ENCODE results near the gene CRADD.
"Not testable (repeated sequence)": the region's sequence is repeated elsewhere in the genome, so short reads cannot be mapped to it uniquely, and the experiment has no call there.

CRADD gene

DNA sequence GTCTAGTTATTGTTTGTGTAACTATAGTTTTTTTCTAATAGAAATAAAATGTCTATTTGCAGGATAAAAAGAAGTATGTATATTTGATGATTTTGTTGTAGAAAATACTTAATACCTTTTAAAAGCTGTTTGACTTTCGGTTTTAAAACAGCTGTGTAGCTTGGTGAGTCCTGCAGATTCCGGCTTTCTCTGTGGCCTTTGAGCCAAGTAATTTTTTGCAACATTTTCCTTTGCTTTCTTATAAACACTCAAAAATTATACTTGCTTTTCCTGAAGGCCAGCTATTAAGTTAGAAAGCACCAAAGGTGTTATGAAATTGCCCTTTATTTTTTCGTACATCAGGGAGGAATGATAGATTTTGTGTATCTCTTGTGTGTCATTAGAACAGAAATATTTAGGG lies 63.6 kb downstream of the CRADD start:
- DNase-seq = no peak

DNA sequence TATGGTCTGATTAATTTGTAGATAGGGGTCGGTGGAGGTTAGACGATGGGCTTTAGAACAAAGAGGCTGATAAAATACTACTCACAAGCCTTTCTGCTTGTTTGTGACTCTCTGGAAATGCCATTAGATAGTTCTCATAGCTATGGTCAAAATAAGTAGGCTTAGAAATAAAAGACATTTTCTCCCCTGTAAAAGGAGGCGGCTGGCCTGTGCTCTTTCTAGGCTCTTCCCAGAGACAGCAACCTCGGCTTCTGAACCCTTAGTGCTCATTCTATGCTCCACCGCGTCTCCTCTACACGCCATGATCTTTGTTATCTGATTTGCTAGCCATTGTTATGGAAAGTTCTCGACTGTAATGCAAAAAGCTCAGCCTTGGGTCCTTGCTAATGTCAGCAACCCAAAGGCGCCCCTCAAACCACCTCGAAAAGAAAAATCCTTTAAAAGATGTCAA lies 64.5 kb downstream of the CRADD start:
- peak; percentile 51 for DNase-seq

DNA sequence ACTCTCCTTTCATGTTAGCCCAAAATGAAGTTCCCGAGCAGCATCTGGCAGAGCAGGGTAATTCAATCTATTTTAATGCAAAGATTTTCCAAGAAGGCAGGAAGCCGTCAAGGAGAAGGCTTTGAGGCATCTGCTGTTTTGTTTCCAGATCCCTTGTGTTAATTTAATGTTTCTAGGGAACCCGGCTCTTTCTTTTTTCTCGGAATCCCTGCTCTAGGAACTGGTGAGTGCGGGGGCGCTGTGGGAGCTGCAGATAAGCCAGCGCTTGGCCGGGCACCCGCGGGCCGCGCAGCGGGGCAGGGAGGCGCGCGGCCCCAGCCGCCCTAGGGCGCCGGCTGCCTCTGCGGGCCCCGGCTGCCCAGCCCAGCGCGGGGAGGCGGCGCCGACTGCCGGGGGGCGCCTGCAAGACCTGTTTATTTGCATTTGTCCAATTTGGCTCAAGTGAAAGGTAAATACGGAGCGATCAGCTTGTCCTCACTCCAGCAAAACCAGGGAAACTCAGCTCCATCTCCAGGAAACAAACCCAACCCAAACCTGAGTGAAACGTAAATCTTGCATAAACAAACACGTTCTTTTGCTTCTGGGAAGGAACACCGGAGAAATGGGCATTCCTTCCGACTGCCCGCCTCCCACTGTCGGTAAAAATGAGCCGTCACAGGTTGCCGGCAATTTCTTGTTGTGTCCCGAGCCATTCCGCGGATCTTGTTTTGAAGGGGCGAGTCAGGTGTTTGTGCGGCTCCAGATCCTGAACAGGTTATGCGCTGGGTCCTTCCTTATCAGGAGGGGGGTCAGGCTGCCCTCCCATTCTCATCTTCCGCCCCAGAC lies 65.1 kb downstream of the CRADD start:
- DNase-seq = peak; percentile 72

DNA sequence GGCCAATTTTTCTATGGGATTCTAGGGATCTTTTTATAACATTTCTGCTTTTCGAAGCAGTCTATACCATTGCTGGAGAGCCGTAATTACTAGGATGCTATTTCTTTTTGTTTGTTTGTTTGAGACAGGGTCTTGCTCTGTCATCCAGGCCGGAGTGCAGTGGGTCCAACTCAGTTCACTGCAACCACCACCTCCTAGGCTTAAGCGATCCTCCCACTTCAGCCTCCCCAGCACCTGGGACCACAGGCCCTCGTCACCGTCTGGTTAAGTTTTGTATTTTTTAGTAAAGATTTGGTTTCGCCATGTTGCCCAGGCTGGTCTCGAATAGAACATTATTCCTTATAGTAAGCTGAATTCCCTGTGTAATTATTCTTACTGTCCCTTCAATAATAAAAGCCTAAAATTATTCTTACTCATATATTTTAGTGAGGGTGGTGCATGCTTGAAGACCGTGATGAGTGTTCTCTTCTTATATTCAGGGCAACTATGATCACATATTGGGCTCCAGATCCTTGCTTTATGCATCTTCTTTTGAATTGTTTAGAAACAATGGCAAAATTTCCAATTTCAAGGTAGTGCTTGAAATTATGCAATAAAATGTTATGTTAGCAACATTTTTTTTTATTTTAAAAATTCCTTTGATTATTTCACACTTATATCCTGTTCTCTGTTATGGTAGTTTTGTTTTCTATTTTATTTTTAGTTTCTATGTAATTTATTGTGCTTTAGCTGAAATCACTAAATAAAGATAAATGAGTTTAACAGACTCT lies 66.2 kb downstream of the CRADD start:
- no peak for DNase-seq

DNA sequence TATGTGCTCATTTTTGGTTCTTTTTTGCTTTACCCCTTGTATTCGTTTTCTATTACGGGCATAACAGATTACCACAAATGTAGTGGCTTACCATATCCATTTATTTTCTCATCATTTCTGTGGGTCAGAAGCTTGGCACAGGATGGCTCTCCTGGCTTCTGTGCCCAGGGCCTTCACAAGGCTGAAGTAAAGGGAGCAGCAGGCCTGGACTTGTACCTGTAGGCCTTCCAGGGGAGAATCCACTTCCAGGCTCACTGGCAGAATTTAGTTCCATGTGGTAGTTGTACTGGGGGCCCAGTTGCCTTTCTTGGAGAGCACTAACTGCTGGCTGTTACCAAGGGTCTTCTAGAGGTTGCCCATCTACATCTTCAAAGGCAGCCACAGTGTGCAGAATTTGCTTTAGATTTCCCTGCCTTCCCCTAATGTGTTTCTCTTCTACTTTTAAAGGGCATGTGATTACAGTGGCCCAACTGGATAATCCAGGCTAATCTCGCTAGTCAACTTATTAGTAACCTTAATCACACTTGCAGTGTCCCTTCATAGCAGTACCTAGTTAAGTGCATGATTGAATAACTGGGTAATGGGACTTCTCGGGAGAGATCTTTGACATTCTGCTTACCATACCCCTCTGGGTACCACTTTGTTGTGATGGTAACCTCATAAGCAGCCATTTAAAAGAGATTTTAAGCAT lies 67.0 kb downstream of the CRADD start:
- DNase-seq = no peak

DNA sequence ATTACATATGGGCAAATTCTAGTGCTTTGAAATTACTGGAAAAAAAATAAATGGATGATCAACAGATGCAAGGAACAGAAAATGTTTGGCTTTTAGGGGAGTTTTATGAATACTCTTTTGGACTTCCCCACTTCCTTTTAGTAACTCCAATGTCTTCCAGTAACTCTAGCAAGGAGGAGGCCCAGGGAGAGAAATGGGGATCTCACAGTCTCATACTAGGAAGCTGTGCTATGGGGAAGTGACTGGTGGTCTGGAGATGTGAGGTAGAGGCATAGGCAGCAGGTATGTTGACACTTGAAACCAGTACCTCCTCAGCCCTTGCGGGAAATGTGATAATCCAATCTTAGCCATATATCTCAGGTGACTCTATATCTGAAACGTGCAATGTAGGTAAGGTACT lies 68.1 kb downstream of the CRADD start:
- no peak for DNase-seq

DNA sequence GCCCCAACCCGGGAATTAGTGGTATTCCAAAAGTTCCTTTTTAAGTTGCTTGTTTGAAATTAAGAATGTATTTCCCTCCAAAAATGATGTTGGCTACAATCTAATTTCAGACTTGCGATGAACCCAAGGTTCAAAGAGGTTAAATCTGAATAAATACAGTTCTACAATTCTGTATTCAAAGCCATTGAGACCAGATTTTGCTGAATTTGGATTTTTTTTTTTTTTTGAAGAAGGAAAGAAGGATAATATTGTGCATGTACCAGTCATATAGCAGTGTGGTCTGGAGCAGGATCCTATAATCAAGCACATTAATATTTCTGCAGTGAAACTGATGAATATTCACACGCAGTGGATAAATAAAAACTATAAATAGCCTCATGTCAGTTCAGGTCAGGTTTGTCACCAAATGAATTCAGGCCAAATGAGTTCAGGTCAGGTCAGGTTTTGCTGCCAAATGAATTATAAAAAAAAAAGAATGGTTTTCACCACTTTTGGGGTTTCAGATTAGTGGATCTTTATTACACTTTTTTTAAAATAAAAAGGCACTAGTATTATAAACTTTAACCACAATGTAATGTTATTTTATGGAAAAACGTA lies 69.5 kb downstream of the CRADD start:
- DNase-seq = no peak

DNA sequence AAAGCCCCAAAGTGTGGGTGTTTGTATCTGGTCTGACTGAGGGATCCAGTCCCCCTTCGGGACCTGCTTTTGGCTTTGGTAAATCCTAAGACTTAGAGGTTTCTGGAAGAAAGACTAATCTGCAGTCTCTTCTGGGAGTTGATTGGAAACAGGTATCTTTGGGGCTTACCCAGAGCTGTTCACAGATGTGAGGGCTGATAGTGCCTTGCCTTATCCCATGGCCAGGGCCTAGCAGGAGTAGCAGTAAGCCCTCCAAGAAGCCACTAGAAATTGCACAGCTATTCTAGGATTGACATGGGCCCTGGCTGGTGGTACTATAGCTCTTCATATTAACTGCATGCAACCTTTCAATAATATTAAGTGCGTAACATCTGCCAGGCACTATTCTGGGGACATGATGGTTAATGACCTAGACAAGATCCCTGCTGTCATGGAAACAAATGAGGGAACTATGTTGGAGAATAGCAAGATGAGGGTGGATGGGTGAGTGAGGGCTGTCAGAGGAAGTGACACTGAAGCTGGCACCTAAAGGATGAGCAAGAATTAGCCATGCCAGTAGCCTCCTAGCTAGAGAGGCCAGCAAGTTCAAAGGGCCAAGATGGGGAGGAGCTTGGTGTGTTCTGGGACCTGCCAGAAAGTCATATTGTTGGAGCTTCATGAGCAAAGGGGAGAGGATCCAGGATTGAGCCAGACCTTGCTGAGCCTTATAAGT lies 71.7 kb downstream of the CRADD start:
- DNase-seq = no peak

DNA sequence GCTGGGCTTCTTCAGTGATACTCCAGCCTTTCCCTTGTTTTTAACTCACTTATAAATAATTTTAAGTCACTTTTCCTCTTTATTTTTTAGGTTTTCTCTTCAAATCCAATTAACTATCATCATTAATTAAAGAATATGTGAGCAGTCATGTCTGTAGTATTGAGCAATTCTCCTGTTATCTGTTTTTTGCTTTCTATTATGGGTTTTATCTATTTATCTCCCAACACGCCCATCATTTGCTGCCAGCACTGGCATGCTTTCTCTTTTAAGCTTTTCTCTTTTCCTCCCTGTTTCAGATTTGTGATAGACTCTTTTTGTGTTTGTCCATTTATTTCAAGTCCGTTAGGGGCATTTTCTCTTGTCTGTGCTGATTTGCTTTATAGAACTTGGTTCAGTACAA lies 72.3 kb downstream of the CRADD start:
- no peak for DNase-seq

DNA sequence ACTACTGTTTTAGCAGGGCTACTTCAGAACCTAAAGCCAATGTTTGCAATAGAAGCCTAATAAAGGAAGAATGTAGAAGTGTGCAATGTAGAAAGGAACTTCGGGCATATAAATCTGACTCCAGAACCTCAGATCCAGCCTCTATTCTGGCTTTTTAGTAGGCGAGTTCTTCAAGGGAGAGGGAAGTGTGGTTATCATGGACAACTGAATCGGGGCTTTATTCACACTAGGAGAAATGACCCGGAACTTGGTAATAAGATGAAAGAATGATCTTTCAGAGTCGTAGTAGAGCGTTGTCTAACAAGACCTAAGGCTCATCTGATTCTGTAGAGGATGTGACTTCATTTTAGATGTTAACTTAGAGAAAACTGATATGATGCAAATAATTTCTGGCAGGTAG lies 72.9 kb downstream of the CRADD start:
- no peak for DNase-seq

DNA sequence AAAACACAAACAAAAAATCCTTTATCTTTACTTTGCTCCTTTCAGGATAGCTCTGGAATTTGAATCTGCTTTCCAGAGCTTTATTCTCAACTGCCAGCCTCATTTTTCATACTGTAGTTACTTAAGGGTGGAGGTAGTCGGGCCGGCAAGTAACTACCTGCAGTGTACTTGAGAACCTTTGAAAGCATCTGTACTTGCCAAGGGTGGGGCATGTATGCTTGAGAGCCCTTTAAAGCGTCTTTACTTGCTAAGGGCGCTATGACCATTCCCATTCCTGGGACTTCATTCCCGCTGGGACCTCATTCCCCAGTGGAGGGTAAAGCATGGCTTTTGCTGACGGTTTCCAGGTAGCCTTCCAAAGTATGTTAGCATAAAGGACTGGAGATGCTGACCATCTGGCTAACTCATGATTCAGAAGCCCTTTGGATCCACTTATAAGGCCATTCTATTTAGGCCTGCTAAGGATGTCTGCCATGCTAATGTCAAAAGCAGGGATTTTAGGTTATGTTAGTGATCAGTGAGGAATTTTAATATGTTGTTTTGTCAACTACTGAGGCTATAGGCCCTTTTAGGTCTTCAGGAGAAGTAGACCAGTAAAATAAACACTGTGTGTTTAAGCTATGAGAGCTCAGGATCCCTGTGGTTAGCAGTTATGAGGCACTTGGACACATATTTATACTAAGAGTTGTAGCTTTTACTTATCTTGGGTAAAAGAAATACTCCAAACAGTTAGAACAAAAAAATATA lies 74.9 kb downstream of the CRADD start:
- no peak for DNase-seq

DNA sequence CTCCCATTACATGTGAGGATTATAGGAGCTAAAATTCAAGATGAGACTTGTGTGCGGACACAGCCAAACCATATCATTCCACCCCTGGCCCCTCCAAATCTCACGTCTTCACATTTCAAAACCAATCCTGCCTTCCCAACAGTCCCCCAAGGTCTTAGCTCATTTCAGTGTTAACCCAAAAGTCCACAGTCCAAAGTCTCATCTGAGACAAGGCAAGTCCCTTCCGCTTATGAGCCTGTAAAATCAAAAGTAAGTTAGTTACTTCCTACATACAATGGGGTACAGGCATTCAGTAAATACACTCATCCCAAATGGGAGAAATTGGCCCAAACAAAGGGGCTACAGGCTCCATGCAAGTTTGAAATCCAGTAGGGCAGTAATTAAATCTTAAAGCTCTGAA lies 76.1 kb downstream of the CRADD start:
- no peak for DNase-seq

DNA sequence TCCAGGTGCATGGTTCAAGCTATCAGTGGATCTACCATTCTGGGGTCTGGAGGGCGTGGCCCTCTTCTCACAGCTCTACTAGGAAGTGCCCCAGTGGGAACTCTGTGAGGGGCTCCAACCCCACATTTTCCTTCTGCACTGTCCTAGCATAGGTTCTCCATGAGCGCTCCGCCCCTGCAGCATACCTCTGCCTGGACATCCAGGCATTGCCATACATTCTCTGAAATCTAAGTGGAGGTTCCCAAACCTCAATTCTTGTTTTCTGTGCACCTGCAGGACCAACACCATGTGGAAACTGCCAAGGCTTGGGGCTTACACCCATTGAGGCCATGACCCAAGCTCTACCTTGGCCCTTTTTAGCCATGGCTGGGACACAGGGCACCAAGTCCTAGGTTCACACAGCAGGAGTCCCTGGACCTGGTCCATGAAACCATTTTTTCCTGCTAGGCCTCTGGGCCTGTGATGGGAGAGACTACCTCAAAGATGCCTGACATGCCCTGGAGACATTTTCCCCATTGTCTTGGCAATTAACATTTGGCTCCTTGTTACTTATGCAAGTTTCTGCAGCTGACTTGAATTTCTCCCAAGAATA lies 76.8 kb downstream of the CRADD start:
- no peak for DNase-seq

DNA sequence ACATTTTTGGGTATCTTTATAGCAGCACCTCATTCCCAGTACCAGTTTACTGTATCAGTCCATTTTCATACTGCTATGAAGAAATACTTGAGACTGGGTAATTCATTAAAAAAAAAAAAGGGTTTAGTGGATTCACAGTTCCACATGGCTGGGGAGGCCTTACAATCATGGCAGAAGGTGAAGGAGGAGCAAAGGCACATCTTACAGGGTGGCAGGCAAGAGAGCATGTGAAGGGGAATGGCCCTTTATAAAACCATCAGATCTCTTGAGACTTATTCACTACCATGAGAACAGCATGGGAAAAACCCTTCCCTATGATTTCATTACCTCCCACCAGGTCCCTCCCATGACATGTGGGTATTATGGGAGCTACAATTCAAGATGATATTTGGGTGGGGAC lies 77.7 kb downstream of the CRADD start:
- not testable (repeated sequence) for DNase-seq

DNA sequence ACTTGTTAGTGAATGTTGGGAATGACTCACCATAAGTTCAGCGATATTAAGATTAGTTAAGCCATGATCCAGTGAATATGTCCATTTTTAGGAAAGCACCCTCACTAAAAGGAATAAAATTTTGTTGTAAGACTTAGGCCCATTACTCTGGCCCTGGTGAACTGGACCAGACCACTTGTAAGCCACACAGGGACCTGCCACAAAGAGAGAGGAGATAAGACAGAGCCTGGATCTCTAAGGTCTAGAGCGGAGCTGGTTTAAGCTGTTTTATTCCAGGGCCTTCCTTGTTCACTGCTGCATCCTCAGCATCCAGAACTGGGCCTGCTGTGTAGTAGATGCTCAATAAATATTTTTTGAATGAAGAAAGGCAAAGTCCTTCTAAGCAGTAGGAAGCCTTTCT lies 79.1 kb downstream of the CRADD start:
- DNase-seq = no peak

DNA sequence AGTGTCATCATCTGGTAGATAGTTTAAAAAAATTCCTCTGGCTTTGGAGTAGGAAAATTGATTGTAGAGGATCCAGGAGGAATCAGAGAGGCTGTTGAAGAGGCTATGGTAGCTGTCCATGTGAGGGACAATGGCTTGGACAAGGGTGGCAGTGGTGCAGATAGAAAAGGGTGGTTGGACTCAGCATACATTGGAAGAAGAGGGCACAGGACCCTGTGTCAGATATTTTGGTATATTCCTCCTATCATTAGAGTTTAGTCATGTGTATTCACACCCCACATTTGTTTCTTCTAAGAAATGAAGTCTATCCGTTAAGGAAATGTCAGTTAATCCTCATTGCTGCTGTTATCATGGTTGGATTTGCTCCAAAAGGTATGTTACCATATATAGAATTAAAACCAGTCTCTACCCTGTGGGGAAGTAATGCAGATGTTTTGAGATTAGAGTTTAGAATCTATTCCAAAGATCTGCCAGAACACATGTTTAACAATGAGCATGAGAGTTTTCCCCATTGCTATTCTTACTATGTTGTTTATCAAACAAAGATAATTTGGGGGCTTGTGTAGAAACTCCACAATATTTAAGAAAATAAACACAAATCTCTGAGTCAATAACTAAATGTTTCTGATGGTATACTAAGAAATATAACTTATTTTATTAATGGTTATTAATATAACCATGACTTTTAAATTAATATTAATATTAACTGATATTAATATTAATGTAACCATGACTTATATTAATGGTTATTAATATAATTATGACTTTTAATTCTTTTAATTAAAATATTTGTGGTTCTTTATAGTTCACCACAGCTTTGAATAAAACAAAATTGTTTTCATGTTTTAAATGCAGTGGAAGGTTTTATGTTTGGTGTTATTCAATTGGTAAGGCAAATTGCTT lies 80.9 kb downstream of the CRADD start:
- no peak for DNase-seq

DNA sequence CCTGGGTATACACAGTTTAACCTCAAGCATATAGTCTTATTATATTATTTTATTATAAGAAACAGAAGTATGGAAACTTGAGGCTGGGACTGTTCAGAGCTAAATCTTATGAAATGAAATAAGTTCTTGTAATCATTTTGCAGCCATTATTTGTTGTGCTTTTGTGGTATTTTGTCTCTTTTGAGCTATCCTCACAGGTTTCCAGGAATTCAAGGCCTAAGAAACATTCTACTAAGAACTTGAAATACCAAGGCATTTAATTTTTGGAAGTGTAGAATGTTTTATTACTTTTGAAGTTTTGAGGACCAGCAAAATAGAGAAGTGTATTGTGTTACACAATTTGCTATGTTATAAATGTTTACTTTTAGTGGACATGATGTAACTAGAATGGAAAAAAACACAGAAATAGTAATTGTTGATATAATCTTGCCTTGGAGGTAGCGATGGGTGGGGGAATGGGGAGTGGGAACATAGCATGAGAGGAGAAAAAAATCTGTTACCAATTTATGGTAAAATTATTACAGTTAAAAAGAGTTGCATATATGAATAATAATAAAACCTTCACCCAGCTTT lies 81.7 kb downstream of the CRADD start:
- DNase-seq = no peak

DNA sequence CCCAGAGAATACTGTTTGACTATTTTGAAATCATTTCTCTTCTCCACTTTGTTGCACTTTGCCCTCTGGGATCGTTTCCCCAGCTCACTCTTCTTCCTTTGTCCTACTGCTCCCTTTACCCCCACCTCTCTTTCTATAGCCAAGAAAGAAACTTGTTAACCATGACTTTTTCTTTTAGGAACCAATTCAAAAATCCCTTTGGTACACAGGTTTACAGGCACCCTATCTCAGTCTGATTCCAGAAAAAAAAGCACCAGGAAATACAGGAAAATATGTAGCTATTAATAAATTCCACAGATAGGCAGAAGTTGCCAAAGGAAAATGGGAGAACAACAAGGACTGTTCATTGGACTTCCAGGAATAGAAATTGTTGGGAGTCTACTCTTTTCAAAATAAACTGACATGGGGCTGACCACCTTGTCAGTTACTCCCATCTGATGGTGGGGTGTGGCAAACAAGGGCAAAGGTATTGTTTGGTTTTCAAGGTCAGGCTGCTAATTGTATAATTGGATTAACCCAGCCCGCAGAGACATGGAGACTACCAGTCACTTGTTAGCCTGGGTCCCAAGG lies 82.4 kb downstream of the CRADD start:
- no peak for DNase-seq

DNA sequence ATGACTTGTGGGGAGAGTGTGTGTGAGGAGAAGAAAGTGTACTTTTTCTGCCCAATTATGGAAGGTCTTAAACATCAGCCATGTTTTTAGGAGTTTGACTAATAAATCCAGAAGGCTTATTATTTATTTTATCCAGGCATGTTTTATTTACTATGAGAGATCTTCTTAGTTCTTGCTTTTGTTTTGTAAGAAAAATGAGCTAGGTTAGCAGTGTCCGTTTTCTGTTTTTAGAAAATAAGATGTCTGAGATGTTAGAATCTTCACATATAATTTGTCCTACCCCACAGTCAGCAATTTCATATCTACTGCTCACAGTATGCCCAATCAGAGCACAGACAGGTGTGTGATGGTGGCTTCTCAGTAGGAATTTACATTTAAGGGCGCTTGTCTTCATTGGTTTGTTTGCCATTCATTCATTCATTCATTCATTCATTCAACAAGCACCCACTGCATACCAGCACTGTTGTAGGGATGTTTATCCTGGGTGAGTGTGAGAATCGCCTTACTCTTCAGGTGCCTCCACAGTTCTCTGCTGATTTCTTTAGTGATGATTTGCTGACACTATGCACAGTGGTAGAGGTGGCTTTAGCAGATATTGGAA lies 83.2 kb downstream of the CRADD start:
- DNase-seq = no peak

Data from DMS79 (cell line).